ENCODE measurements around the gene M6PR.

DNA sequence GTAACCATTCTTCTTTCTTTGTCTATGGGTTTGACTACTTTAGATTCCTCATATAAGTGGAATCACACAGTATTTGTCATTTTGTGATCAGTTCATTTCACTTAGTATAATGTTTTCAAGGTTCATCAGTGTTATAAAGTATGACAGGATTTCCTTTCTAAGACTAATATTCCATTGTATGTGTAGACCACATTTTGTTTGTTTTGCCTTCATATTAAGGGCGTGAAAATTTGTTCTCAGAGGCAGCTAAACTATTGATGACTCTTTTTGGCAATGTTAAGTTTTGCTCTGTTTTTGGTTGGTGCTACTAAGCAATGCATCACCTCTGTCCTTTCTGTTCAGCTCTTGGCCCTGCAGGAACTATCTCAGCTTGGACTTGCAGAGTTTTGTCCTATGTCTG lies 38.2 kb upstream of the M6PR start:
- TF ChIP-seq YY1 (IDR thresholded peaks at IDR 0.05; ENCODE audit: low read depth): no peak
- TF ChIP-seq, protein P1, sequence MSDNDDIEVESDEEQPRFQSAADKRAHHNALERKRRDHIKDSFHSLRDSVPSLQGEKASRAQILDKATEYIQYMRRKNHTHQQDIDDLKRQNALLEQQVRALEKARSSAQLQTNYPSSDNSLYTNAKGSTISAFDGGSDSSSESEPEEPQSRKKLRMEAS (IDR thresholded peaks at IDR 0.05): no peak
